ENCODE data around the gene RPGRIP1L.

GRCh38 chr16:53744449-53744848 is 40.8 kb upstream of the RPGRIP1L start:
- TF ChIP-seq, protein P1, sequence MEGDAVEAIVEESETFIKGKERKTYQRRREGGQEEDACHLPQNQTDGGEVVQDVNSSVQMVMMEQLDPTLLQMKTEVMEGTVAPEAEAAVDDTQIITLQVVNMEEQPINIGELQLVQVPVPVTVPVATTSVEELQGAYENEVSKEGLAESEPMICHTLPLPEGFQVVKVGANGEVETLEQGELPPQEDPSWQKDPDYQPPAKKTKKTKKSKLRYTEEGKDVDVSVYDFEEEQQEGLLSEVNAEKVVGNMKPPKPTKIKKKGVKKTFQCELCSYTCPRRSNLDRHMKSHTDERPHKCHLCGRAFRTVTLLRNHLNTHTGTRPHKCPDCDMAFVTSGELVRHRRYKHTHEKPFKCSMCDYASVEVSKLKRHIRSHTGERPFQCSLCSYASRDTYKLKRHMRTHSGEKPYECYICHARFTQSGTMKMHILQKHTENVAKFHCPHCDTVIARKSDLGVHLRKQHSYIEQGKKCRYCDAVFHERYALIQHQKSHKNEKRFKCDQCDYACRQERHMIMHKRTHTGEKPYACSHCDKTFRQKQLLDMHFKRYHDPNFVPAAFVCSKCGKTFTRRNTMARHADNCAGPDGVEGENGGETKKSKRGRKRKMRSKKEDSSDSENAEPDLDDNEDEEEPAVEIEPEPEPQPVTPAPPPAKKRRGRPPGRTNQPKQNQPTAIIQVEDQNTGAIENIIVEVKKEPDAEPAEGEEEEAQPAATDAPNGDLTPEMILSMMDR (optimal IDR thresholded peaks at IDR 0.05 in 1 of 3, IDR thresholded peaks at IDR 0.05 in 1 of 3, conservative IDR thresholded peaks at IDR 0.05 in 1 of 3; ENCODE audit: extremely low read depth in 1 of 3, insufficient read depth in 2 of 3, low read length in 3 of 3), result peak in 1 of 3 experiments; percentile 3
- TF ChIP-seq EZH2 (IDR thresholded peaks at IDR 0.05; ENCODE audit: low read length), result no peak

Data from keratinocyte (primary cell).